Prostate gland (tissue), 2 donors: Measurements from ENCODE around the gene SLC26A9.

Experiments
- POLR2A ChIP-seq: fragments of 450-650 bp; IDR thresholded peaks from one replicate; pipeline ENCODE4 v1.6.1; 2016; ENCODE audit warnings: antibody characterized with exemption, mild to moderate bottlenecking
- POLR2AphosphoS5 ChIP-seq: sonication (generic); formaldehyde crosslinking; IDR thresholded peaks from one replicate; pipeline ENCODE4 v1.6.1; 2017; ENCODE audit warnings: antibody characterized with exemption
- TF ChIP-seq, protein P1 (sequence below), 4 experiments: fragments of 200-600 bp in 2 of 4; fragments of 450-650 bp in 2 of 4; sonication (generic) in 2 of 4; IDR thresholded peaks; 1 replicate in 3 of 4; 2 replicates in 1 of 4; pipeline ENCODE4 v1.5.1; 2016 to 2019; ENCODE audit warnings: antibody characterized with exemption in 4 of 4, mild to moderate bottlenecking in 2 of 4, moderate library complexity in 2 of 4

- TF ChIP-seq, protein P1, sequence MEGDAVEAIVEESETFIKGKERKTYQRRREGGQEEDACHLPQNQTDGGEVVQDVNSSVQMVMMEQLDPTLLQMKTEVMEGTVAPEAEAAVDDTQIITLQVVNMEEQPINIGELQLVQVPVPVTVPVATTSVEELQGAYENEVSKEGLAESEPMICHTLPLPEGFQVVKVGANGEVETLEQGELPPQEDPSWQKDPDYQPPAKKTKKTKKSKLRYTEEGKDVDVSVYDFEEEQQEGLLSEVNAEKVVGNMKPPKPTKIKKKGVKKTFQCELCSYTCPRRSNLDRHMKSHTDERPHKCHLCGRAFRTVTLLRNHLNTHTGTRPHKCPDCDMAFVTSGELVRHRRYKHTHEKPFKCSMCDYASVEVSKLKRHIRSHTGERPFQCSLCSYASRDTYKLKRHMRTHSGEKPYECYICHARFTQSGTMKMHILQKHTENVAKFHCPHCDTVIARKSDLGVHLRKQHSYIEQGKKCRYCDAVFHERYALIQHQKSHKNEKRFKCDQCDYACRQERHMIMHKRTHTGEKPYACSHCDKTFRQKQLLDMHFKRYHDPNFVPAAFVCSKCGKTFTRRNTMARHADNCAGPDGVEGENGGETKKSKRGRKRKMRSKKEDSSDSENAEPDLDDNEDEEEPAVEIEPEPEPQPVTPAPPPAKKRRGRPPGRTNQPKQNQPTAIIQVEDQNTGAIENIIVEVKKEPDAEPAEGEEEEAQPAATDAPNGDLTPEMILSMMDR (IDR thresholded peaks at IDR 0.05): no peak
- no peak for TF ChIP-seq POLR2AphosphoS5
- no peak for TF ChIP-seq POLR2A
Measured at GRCh38 chr1:205948039-205948438, 4.8 kb upstream of the SLC26A9 start.
